ENCODE measurements around the gene ARHGAP18. TPM values are rescaled to one million over a fixed set of nuclear protein-coding genes. Genes with fewer than 3 reads are reported as not detected.

Gene ARHGAP18
- total and polyA plus RNA-seq, 2 of the 13 experiments (the other 11 are each of a cell fraction or from before 2014, with no cell fraction given) = 58.2 to 115 TPM

DNA sequence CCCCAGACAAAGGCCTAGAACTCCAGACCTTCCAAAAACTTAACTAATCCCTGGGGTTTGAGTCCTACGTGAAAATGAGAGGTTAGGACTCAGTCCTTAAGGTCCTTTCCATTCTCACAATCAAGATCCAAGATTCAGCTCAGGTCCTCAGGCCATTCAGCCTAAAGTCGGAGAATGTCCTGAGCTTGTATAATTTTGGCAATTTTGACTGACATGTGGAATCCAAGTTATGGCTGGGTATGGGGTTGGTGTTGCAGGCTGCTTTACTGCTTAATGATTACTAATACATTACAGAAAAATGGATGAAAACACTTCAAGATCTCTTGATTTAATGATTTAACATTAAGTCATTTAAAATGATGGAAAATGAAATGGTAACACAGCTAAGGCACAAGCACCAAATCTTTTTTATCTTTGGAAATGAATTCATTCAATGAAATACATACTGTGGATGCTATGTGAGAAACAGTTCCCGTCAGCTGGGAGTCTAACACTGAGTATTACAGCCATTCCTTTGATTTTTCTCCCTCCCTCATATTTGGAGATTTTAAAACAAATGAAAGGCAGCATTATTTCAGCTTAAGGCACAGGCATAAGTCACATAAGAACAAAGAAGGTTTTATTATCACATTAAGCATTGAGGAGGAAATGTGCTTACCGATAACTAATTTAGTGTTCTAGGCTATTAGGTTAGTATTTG, 1.3 kb downstream of the ARHGAP18 start:
- no peak overlapping the region for H2AFZ ChIP-seq (ENCODE audit: low read length)
- peaks cover 2 to 9% of the 10 kb centered on the region in 2 experiments; a peak in 2 of 5 replicates for H3K36me3 ChIP-seq (replicated peaks in 1 of 2; ENCODE audit: control insufficient read depth in 1 of 2, insufficient read depth in 2 of 2, low read length in 2 of 2)
- H3K9me3 ChIP-seq (ENCODE audit: low read length) = no peaks in the 10 kb centered on the region
- peaks cover 54% of the 10 kb centered on the region for H3K4me1 ChIP-seq (ENCODE audit: insufficient read depth, low read length)
- FAIRE-seq (no peak), ATAC-seq (no peak), DNase-seq (ENCODE audit: low spot score) (no peak)
- peaks cover 63% of the 10 kb centered on the region for H3K79me2 ChIP-seq (ENCODE audit: insufficient read depth, low read length)
- in situ Hi-C loops (cut with HindIII; ENCODE audit: extremely low pct_ligation_motif_present, low pct_unique_long_range_greater_than_20kb) (no loop called here), intact Hi-C loops (cut with micrococcal nuclease; ENCODE audit: unreplicated experiment) (loop anchor here (1.0 to 5.0 kb wide), 2 partner anchors 9 to 66 kb away; no protein-coding TSS in a partner anchor)
- ChIA-PET POLR2A (interaction anchor here (1.4 to 3.7 kb wide), 9 partner anchors 8 to 71 kb away, joined by 7 to 96 read pairs (median 22); no protein-coding TSS in a partner anchor), CTCF (ENCODE audit: low intra/inter-chr PET ratio, low total read pairs) (no interaction called here)
- no peaks in the 10 kb centered on the region; a peak in 1 of 5 replicates for H3K27me3 ChIP-seq (ENCODE audit: control insufficient read depth in 1 of 2, insufficient read depth in 2 of 2, low read length in 2 of 2)
- peak overlapping the region; percentile 67 to 84 (median 78) for H3K4me3 ChIP-seq (replicated peaks in 1 of 3; ENCODE audit: insufficient read depth in 1 of 3, low read depth in 2 of 3, low read length in 3 of 3)
- H4K20me1 ChIP-seq (ENCODE audit: insufficient read depth, low read length) = no peaks in the 10 kb centered on the region; the same call in 1 of the 2 replicates
- no TSS peak for BruUV-seq (replicated peaks)
- peak overlapping the region; percentile 83 for H3K4me2 ChIP-seq (ENCODE audit: low read depth, low read length)
- peak overlapping the region; percentile 72 for H3K9ac ChIP-seq (ENCODE audit: insufficient read depth, low read depth, low read length)
- H3K27ac ChIP-seq (ENCODE audit: extremely low read length, insufficient read depth, low read length) = peak overlapping the region; percentile 68
- WGBS (ENCODE audit: low lambda C conversion rate) = 1% methylated on average over 4 of the region's 4 CpGs
- TF ChIP-seq RBM39 (IDR thresholded peaks at IDR 0.05; ENCODE audit: low read depth, low read length, poor library complexity, severe bottlenecking) (no peak), ZNF510 (CRISPR knock-in tag; IDR thresholded peaks at IDR 0.05; ENCODE audit: low read depth) (0 out of 2 replicates have a peak, but pooled peaks have one; percentile 5), TFDP2 (CRISPR knock-in tag; IDR thresholded peaks at IDR 0.05) (peak; percentile 11; the same call in 1 of the 2 replicates), SMAD9 (CRISPR knock-in tag; IDR thresholded peaks at IDR 0.05) (0 out of 2 replicates have a peak, but pooled peaks have one; percentile 57), SMYD3 (CRISPR knock-in tag; IDR thresholded peaks at IDR 0.05) (0 out of 2 replicates have a peak, but pooled peaks have one; percentile 19), ZNF543 (CRISPR knock-in tag; IDR thresholded peaks at IDR 0.05) (peak; percentile 7; the same call in 1 of the 2 replicates), POLR2A (IDR thresholded peaks at IDR 0.05; ENCODE audit: insufficient read depth in 1 of 2, low read depth in 2 of 2, low read length in 2 of 2) (peak in 1 of 2 experiments; percentile 12; a peak in 1 of 4 replicates), ZNF816 (CRISPR knock-in tag; IDR thresholded peaks at IDR 0.05; ENCODE audit: borderline replicate concordance) (0 out of 2 replicates have a peak, but pooled peaks have one; percentile 6), ZNF362 (CRISPR knock-in tag; IDR thresholded peaks at IDR 0.05; ENCODE audit: borderline replicate concordance) (no peak)
- TF ChIP-seq, protein P1, sequence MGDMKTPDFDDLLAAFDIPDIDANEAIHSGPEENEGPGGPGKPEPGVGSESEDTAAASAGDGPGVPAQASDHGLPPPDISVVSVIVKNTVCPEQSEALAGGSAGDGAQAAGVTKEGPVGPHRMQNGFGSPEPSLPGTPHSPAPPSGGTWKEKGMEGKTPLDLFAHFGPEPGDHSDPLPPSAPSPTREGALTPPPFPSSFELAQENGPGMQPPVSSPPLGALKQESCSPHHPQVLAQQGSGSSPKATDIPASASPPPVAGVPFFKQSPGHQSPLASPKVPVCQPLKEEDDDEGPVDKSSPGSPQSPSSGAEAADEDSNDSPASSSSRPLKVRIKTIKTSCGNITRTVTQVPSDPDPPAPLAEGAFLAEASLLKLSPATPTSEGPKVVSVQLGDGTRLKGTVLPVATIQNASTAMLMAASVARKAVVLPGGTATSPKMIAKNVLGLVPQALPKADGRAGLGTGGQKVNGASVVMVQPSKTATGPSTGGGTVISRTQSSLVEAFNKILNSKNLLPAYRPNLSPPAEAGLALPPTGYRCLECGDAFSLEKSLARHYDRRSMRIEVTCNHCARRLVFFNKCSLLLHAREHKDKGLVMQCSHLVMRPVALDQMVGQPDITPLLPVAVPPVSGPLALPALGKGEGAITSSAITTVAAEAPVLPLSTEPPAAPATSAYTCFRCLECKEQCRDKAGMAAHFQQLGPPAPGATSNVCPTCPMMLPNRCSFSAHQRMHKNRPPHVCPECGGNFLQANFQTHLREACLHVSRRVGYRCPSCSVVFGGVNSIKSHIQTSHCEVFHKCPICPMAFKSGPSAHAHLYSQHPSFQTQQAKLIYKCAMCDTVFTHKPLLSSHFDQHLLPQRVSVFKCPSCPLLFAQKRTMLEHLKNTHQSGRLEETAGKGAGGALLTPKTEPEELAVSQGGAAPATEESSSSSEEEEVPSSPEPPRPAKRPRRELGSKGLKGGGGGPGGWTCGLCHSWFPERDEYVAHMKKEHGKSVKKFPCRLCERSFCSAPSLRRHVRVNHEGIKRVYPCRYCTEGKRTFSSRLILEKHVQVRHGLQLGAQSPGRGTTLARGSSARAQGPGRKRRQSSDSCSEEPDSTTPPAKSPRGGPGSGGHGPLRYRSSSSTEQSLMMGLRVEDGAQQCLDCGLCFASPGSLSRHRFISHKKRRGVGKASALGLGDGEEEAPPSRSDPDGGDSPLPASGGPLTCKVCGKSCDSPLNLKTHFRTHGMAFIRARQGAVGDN (CRISPR knock-in tag; IDR thresholded peaks at IDR 0.05) = peak; percentile 17
- TF ChIP-seq, protein P2, sequence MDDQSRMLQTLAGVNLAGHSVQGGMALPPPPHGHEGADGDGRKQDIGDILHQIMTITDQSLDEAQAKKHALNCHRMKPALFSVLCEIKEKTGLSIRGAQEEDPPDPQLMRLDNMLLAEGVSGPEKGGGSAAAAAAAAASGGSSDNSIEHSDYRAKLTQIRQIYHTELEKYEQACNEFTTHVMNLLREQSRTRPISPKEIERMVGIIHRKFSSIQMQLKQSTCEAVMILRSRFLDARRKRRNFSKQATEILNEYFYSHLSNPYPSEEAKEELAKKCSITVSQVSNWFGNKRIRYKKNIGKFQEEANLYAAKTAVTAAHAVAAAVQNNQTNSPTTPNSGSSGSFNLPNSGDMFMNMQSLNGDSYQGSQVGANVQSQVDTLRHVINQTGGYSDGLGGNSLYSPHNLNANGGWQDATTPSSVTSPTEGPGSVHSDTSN (CRISPR knock-in tag; IDR thresholded peaks at IDR 0.05; ENCODE audit: borderline replicate concordance) = 0 out of 2 replicates have a peak, but pooled peaks have one; percentile 4
